ENCODE data around the gene MYO16. TPM values are rescaled to one million over a fixed set of nuclear protein-coding genes. Genes with fewer than 3 reads are reported as not detected.

MYO16 gene
- total and polyA plus RNA-seq, 7 donors, result 0.01 to 0.46 (median 0.30) TPM

GRCh38 chr13:109130093-109130835 lies 500.9 kb downstream of the MYO16 start:
- Histone ChIP-seq H3K36me3 (ENCODE audit: insufficient read depth in 1 of 2, low read depth in 1 of 2) (no peaks in the 10 kb centered on the region), H3K4me1 (no peaks in the 10 kb centered on the region), H3K4me3 (no peak overlapping the region), H3K9me3 (no peaks in the 10 kb centered on the region), H3K27me3 (ENCODE audit: insufficient read depth in 3 of 3, low read length in 2 of 3) (no peaks in the 10 kb centered on the region), H3K27ac (no peak overlapping the region)
- DNase-seq (no peak), ATAC-seq (no peak)
- intact Hi-C loops (cut with DNase I), result no loop called here
- 77 to 86% (median 79%) methylated on average over 6 of the region's 6 CpGs for WGBS, 3 donors
- TF ChIP-seq CTCF (IDR thresholded peaks at IDR 0.05), result no peak

GRCh38 chr13:109131698-109132257 lies 502.4 kb downstream of the MYO16 start:
- TF ChIP-seq CTCF (IDR thresholded peaks at IDR 0.05), result no peak
- ATAC-seq (no peak), DNase-seq (no peak)
- WGBS, 3 donors, result 42 to 45% (median 45%) methylated on average over 10 of the region's 10 CpGs
- no peak overlapping the region for H3K27ac ChIP-seq
- intact Hi-C loops (cut with DNase I), result no loop called here
- no peak overlapping the region for H3K4me3 ChIP-seq
- no peaks in the 10 kb centered on the region for H3K9me3 ChIP-seq
- H3K4me1 ChIP-seq, result no peaks in the 10 kb centered on the region
- H3K27me3 ChIP-seq (ENCODE audit: insufficient read depth in 3 of 3, low read length in 2 of 3), result no peaks in the 10 kb centered on the region
- H3K36me3 ChIP-seq (ENCODE audit: insufficient read depth in 1 of 2, low read depth in 1 of 2), result no peaks in the 10 kb centered on the region

GRCh38 chr13:109135018-109135417 lies 505.6 kb downstream of the MYO16 start:
- H3K4me1 ChIP-seq, result no peaks in the 10 kb centered on the region
- no peaks in the 10 kb centered on the region for H3K36me3 ChIP-seq (ENCODE audit: insufficient read depth in 1 of 2, low read depth in 1 of 2)
- no peaks in the 10 kb centered on the region for H3K9me3 ChIP-seq
- TF ChIP-seq CTCF (IDR thresholded peaks at IDR 0.05), result no peak
- H3K27me3 ChIP-seq (ENCODE audit: insufficient read depth in 3 of 3, low read length in 2 of 3), result peaks cover 0 to 9% (median 0%) of the 10 kb centered on the region in 3 donors
- DNase-seq (no peak), ATAC-seq (no peak)
- WGBS, 3 donors, result 79 to 95% (median 85%) methylated on average over 6 of the region's 6 CpGs
- no peak overlapping the region for H3K27ac ChIP-seq
- intact Hi-C loops (cut with DNase I), result no loop called here
- H3K4me3 ChIP-seq, result no peak overlapping the region

GRCh38 chr13:109136873-109137272 lies 507.5 kb downstream of the MYO16 start:
- no peak for ATAC-seq
- 79 to 86% (median 80%) methylated on average over 2 of the region's 2 CpGs for WGBS, 3 donors
- Histone ChIP-seq H3K4me3 (no peak overlapping the region), H3K9me3 (no peaks in the 10 kb centered on the region), H3K27me3 (ENCODE audit: insufficient read depth in 3 of 3, low read length in 2 of 3) (peaks cover 0 to 27% (median 10%) of the 10 kb centered on the region in 3 donors), H3K36me3 (ENCODE audit: insufficient read depth in 1 of 2, low read depth in 1 of 2) (no peaks in the 10 kb centered on the region), H3K4me1 (no peaks in the 10 kb centered on the region), H3K27ac (no peak overlapping the region)
- DNase-seq, result no peak
- no peak for TF ChIP-seq CTCF (IDR thresholded peaks at IDR 0.05)
- intact Hi-C loops (cut with DNase I), result no loop called here

All from psoas muscle (tissue), 8 donors.